SK-N-SH (cell line): ENCODE data around the gene PPIF. TPM values are rescaled to one million over a fixed set of nuclear protein-coding genes. Genes with fewer than 3 reads are reported as not detected.

Experiments
- CTCF ChIA-PET: fragments of 300-600, 350-600 bp; formaldehyde crosslinking; extraction: SDS; loops from one replicate; lab custom pipeline; 2021; lab: Yijun Ruan, JAX
- POLR2A ChIA-PET: fragments of 350-600 bp; sonication (Branson Sonifier 250); formaldehyde crosslinking; extraction: SDS; loops from one replicate; lab custom pipeline; 2020; ENCODE audit warnings: antibody characterized with exemption, inconsistent platforms; lab: Yijun Ruan, JAX
- DNase-seq: peaks from one replicate; pipeline ENCODE4 v3.0.0; 2012
- H2AFZ ChIP-seq: fragments of 200-600 bp; sonication (generic); 2 replicates; pipeline ENCODE4 v1.8.1; 2016; ENCODE audit warnings: antibody characterized with exemption, mild to moderate bottlenecking, low read depth
- H3F3A ChIP-seq: fragments of 200-600 bp; sonication (generic); replicated peaks from 2 replicates; pipeline ENCODE3; 2016; ENCODE audit warnings: antibody characterized with exemption, mild to moderate bottlenecking; ENCODE audit not compliant: insufficient read depth
- H3K27ac ChIP-seq, 2 experiments: fragments of 200-500 bp in 1 of 2; fragments of 200-600 bp in 1 of 2; sonication (Bioruptor generic) in 1 of 2; sonication (generic), shearing (Covaris generic) in 1 of 2; 2 replicates each; pipeline versions ENCODE4 v1.5.1 to v1.6.1; 2014 to 2016; ENCODE audit warnings: low read depth in 2 of 2, inconsistent platforms in 1 of 2, low read length in 1 of 2, mild to moderate bottlenecking in 1 of 2, mixed read lengths in 1 of 2
- H3K27me3 ChIP-seq: fragments of 200-600 bp; sonication (generic), shearing (Covaris generic); 2 replicates; pipeline ENCODE4 v1.6.1; 2016; ENCODE audit warnings: mixed run types; ENCODE audit not compliant: insufficient read depth
- H3K36me3 ChIP-seq, 2 experiments: fragments of 200-500 bp in 1 of 2; fragments of 200-600 bp in 1 of 2; sonication (Bioruptor generic) in 1 of 2; sonication (generic) in 1 of 2; replicated peaks in 1 of 2; 2 replicates each; pipeline versions ENCODE3 to v1.5.1; 2014 to 2016; ENCODE audit warnings: low read length in 1 of 2, mild to moderate bottlenecking in 1 of 2; ENCODE audit not compliant: insufficient read depth in 2 of 2, control insufficient read depth in 1 of 2
- H3K4me1 ChIP-seq, 2 experiments: fragments of 200-500 bp in 1 of 2; fragments of 200-600 bp in 1 of 2; sonication (Bioruptor generic) in 1 of 2; sonication (generic), shearing (Covaris generic) in 1 of 2; 2 replicates each; pipeline versions ENCODE4 v1.5.1 to v1.6.1; 2014 to 2016; ENCODE audit warnings: low read depth in 1 of 2, low read length in 1 of 2, mixed run types in 1 of 2; ENCODE audit not compliant: insufficient read depth in 2 of 2, control insufficient read depth in 1 of 2
- H3K4me2 ChIP-seq: fragments of 200-600 bp; sonication (generic), shearing (Covaris generic); 2 replicates; pipeline ENCODE4 v1.6.1; 2017; ENCODE audit warnings: mixed run types
- H3K4me3 ChIP-seq, 2 experiments: fragments of 200-500 bp in 1 of 2; fragments of 200-600 bp in 1 of 2; sonication (Bioruptor generic) in 1 of 2; sonication (generic), shearing (Covaris generic) in 1 of 2; 2 replicates each; pipeline versions ENCODE4 v1.5.1 to v1.8.1; 2014 to 2016; ENCODE audit warnings: low read depth in 2 of 2, inconsistent platforms in 1 of 2, low read length in 1 of 2, mild to moderate bottlenecking in 1 of 2, mixed read lengths in 1 of 2, moderate library complexity in 1 of 2
- H3K79me2 ChIP-seq: fragments of 200-600 bp; sonication (generic); 2 replicates; pipeline ENCODE4 v1.8.1; 2017; ENCODE audit warnings: mild to moderate bottlenecking; ENCODE audit not compliant: insufficient read depth
- H3K9ac ChIP-seq: fragments of 200-600 bp; sonication (generic); 2 replicates; pipeline ENCODE4 v1.6.1; 2017; ENCODE audit warnings: mixed run types
- H3K9me2 ChIP-seq: fragments of 200-600 bp; sonication (generic); 2 replicates; pipeline ENCODE4 v1.6.1; 2017; ENCODE audit warnings: mixed run types
- H3K9me3 ChIP-seq: fragments of 200-600 bp; sonication (generic); 2 replicates; pipeline ENCODE4 v1.6.1; 2017; ENCODE audit warnings: mixed run types, mild to moderate bottlenecking, moderate library complexity
- H4K20me1 ChIP-seq: fragments of 200-600 bp; sonication (generic); 2 replicates; pipeline ENCODE4 v1.6.1; 2017; ENCODE audit warnings: mild to moderate bottlenecking, mixed run types; ENCODE audit not compliant: insufficient read depth
- EP300 ChIP-seq, 2 experiments: IDR thresholded peaks; 2 replicates each; pipeline versions ENCODE4 v1.4.0 to v1.6.1; 2012; ENCODE audit warnings: borderline replicate concordance in 1 of 2, low read depth in 1 of 2, low read length in 1 of 2
- FOSL2 ChIP-seq: IDR thresholded peaks from 2 replicates; pipeline ENCODE4 v1.4.0; 2012; ENCODE audit warnings: low read depth, mild to moderate bottlenecking, moderate library complexity, borderline replicate concordance
- GABPA ChIP-seq: IDR thresholded peaks from 2 replicates; pipeline ENCODE4 v1.4.0; 2012; ENCODE audit warnings: low read depth, mild to moderate bottlenecking
- MEF2A ChIP-seq: IDR thresholded peaks from 2 replicates; pipeline ENCODE4 v1.4.0; 2012; ENCODE audit warnings: low read depth, borderline replicate concordance
- POLR2AphosphoS5 ChIP-seq: IDR thresholded peaks from 2 replicates; pipeline ENCODE4 v1.6.1; 2012; ENCODE audit warnings: low read depth, low read length
- RFX5 ChIP-seq: IDR thresholded peaks from 2 replicates; pipeline ENCODE4 v1.6.1; 2012; ENCODE audit warnings: mild to moderate bottlenecking, improper control_type of control experiment, low read length
- SIN3A ChIP-seq: IDR thresholded peaks from 2 replicates; pipeline ENCODE4 v1.6.1; 2012; ENCODE audit warnings: low read depth, mild to moderate bottlenecking, low read length, moderate library complexity, borderline replicate concordance
- SMC3 ChIP-seq: IDR thresholded peaks from 2 replicates; pipeline ENCODE4 v1.6.1; 2012; ENCODE audit warnings: low read depth, low read length, improper control_type of control experiment
- TCF12 ChIP-seq: IDR thresholded peaks from 2 replicates; pipeline ENCODE4 v1.4.0; 2012
- TEAD4 ChIP-seq: IDR thresholded peaks from 2 replicates; pipeline ENCODE4 v1.4.0; 2012; ENCODE audit warnings: mild to moderate bottlenecking, borderline replicate concordance; ENCODE audit not compliant: insufficient read depth
- WGBS: methylation state at CpG from one replicate; pipeline ENCODE4 v1.1.6; 2017; ENCODE audit warnings: low lambda C conversion rate; 5-methylcytosine and 5-hydroxymethylcytosine counted together
- polyA plus RNA-seq, 3 experiments: library from polyadenylated mRNA; depleted of rRNA; stranded (reverse); fragments of >200 nt; gene quantifications; 2 replicates each; pipeline ENCODE4 v1.2.3, GENCODE V29; 2012
- TF ChIP-seq, protein P1 (sequence below): IDR thresholded peaks from 2 replicates; pipeline ENCODE4 v1.4.0; 2012; ENCODE audit warnings: low read depth, borderline replicate concordance
- TF ChIP-seq, protein P2 (sequence below): IDR thresholded peaks from 2 replicates; pipeline ENCODE4 v1.4.0; 2012; ENCODE audit warnings: low read depth
- TF ChIP-seq, protein P3 (sequence below): fragments of 150-350 bp; IDR thresholded peaks from 2 replicates; pipeline ENCODE4 v1.6.1; 2017; ENCODE audit warnings: antibody characterized with exemption, low read length, low read depth, borderline replicate concordance
- TF ChIP-seq, protein P4 (sequence below): fragments of 150-350 bp; IDR thresholded peaks from 2 replicates; pipeline ENCODE4 v1.6.1; 2016; ENCODE audit warnings: mild to moderate bottlenecking, low read depth, low read length

The PPIF gene
- polyA plus RNA-seq, 1 of the 3 experiments (the other 2 are of a cell fraction): 85.9 TPM

DNA sequence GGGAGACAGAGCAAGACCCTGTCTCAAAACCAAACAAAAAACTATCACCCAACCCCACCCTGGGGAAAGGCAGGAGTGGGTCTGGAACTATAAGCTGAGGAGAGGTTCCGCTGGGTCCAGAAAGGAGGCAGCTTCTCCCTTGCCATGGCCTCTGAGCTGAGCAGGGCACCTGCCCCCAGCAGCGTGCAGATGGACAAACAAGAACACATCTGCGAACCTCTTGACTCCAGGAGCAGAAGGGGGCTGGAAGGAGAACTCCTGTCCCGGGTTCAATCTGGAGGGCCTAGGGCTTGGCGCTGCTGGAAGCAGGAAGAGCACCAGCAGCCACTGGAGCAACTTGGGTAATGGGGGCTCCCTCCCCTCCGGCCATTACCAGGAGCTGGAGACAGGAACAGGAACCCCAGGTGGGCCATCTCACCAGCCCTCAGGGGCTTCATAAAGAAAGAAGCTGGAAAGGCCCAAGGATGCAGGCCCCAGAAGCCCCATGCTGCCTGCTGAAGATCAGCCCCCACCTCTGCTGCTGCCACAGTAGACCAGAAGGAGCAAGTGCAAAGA lies 19.0 kb upstream of the PPIF start:
- TF ChIP-seq TCF12 (no peak), TEAD4 (no peak), RFX5 (no peak), SMC3 (no peak), MEF2A (no peak), GABPA (no peak), SIN3A (no peak), POLR2AphosphoS5 (no peak), EP300 (IDR thresholded peaks at IDR 0.05; ENCODE audit: borderline replicate concordance in 1 of 2, low read depth in 1 of 2, low read length in 1 of 2) (no peak), FOSL2 (no peak)
- TF ChIP-seq, protein P1, sequence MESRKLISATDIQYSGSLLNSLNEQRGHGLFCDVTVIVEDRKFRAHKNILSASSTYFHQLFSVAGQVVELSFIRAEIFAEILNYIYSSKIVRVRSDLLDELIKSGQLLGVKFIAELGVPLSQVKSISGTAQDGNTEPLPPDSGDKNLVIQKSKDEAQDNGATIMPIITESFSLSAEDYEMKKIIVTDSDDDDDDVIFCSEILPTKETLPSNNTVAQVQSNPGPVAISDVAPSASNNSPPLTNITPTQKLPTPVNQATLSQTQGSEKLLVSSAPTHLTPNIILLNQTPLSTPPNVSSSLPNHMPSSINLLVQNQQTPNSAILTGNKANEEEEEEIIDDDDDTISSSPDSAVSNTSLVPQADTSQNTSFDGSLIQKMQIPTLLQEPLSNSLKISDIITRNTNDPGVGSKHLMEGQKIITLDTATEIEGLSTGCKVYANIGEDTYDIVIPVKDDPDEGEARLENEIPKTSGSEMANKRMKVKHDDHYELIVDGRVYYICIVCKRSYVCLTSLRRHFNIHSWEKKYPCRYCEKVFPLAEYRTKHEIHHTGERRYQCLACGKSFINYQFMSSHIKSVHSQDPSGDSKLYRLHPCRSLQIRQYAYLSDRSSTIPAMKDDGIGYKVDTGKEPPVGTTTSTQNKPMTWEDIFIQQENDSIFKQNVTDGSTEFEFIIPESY: no peak
- TF ChIP-seq, protein P2, sequence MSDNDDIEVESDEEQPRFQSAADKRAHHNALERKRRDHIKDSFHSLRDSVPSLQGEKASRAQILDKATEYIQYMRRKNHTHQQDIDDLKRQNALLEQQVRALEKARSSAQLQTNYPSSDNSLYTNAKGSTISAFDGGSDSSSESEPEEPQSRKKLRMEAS: no peak
- TF ChIP-seq, protein P3, sequence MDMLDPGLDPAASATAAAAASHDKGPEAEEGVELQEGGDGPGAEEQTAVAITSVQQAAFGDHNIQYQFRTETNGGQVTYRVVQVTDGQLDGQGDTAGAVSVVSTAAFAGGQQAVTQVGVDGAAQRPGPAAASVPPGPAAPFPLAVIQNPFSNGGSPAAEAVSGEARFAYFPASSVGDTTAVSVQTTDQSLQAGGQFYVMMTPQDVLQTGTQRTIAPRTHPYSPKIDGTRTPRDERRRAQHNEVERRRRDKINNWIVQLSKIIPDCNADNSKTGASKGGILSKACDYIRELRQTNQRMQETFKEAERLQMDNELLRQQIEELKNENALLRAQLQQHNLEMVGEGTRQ: no peak
- TF ChIP-seq, protein P4, sequence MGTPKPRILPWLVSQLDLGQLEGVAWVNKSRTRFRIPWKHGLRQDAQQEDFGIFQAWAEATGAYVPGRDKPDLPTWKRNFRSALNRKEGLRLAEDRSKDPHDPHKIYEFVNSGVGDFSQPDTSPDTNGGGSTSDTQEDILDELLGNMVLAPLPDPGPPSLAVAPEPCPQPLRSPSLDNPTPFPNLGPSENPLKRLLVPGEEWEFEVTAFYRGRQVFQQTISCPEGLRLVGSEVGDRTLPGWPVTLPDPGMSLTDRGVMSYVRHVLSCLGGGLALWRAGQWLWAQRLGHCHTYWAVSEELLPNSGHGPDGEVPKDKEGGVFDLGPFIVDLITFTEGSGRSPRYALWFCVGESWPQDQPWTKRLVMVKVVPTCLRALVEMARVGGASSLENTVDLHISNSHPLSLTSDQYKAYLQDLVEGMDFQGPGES: no peak
- H3K79me2 ChIP-seq: no peaks in the 10 kb centered on the region
- H2AFZ ChIP-seq: no peak overlapping the region
- no peaks in the 10 kb centered on the region for H3K9me2 ChIP-seq
- no peak overlapping the region for H3K4me3 ChIP-seq
- no peak overlapping the region for H3K9ac ChIP-seq
- H3K27ac ChIP-seq: no peak overlapping the region
- peaks cover 3 to 4% of the 10 kb centered on the region in 2 experiments; a peak in 2 of 4 replicates for H3K4me1 ChIP-seq
- CTCF ChIA-PET: no interaction called here
- peaks cover 3% of the 10 kb centered on the region for H3F3A ChIP-seq
- H3K27me3 ChIP-seq: no peaks in the 10 kb centered on the region
- H4K20me1 ChIP-seq: no peaks in the 10 kb centered on the region
- WGBS: 98% methylated on average over 6 of the region's 6 CpGs
- no peak overlapping the region for H3K4me2 ChIP-seq
- no peaks in the 10 kb centered on the region for H3K36me3 ChIP-seq
- POLR2A ChIA-PET: no interaction called here
- no peaks in the 10 kb centered on the region for H3K9me3 ChIP-seq
- no peak for DNase-seq
